ENCODE results near the gene OR3A3. TPM values are rescaled to one million over a fixed set of nuclear protein-coding genes. Genes with fewer than 3 reads are reported as not detected.

Gene OR3A3
- total and polyA plus RNA-seq, 2 of the 8 experiments (the other 6 are each of a cell fraction or from before 2014, with no cell fraction given): not detected

DNA sequence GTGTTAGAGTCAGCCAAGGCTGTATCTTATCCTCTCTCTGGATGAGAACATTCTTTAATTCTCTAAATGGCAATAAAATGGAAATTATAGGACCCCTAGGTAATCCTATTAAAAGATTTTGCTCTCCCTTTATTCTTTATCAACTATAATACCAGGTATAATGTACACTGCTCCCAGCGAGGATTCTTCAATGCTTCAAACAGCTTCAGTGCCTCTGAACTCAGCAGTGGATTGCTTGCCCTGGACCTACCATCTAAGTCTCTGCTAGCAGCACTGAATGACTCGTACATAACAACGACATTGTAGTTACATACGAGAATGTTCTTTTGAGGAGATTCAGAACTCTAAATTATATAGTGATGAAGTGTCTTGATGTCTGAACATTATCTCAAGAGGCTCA, 21.4 kb upstream of the OR3A3 start:
- Histone ChIP-seq H3K27me3 (replicated peaks in 1 of 4; ENCODE audit: control insufficient read depth in 3 of 4, extremely low read depth in 1 of 4, insufficient read depth in 3 of 4, low read length in 3 of 4) (no peaks in the 10 kb centered on the region; a peak in 1 of 7 replicates), H2BK5ac (ENCODE audit: low read depth, low read length) (no peak overlapping the region), H3K79me1 (ENCODE audit: low read depth, low read length) (no peaks in the 10 kb centered on the region), H3K9ac (replicated peaks in 1 of 4; ENCODE audit: extremely low read depth in 1 of 4, low read depth in 3 of 4, low read length in 3 of 4) (no peak overlapping the region), H3K56ac (replicated peaks; ENCODE audit: insufficient read length, low read depth, low read length) (no peak overlapping the region), H3K18ac (ENCODE audit: extremely low read depth, low read length) (no peak overlapping the region), H3K79me2 (ENCODE audit: control insufficient read depth in 1 of 2, insufficient read depth in 2 of 2, low read length in 2 of 2) (no peaks in the 10 kb centered on the region), H2BK15ac (ENCODE audit: low read length) (no peak overlapping the region), H3K14ac (ENCODE audit: insufficient read length) (no peak overlapping the region), H2BK12ac (ENCODE audit: low read depth, low read length) (no peak overlapping the region), H3K4ac (replicated peaks; ENCODE audit: insufficient read length, low read depth, low read length) (no peak overlapping the region), H3K36me3 (ENCODE audit: control insufficient read depth in 2 of 4, insufficient read depth in 4 of 4, low read length in 3 of 4) (no peaks in the 10 kb centered on the region), H3K27ac (ENCODE audit: low read depth, low read length) (no peak overlapping the region), H4K91ac (replicated peaks; ENCODE audit: insufficient read length, low read length) (no peak overlapping the region), H4K20me1 (replicated peaks in 1 of 2; ENCODE audit: control insufficient read depth in 1 of 2, insufficient read depth in 2 of 2, low read length in 2 of 2) (no peaks in the 10 kb centered on the region), H4K5ac (ENCODE audit: insufficient read length, low read depth, low read length) (no peak overlapping the region), H3K4me3 (ENCODE audit: extremely low read depth in 1 of 4, insufficient read depth in 2 of 4, low read depth in 3 of 4, low read length in 4 of 4) (no peak overlapping the region), H2BK120ac (replicated peaks; ENCODE audit: low read depth, low read length) (no peak overlapping the region), H2AK5ac (ENCODE audit: low read depth, low read length) (no peak overlapping the region), H3K23me2 (ENCODE audit: low read depth, low read length) (no peaks in the 10 kb centered on the region), H3K23ac (ENCODE audit: insufficient read length) (no peak overlapping the region), H4K8ac (ENCODE audit: extremely low read depth, insufficient read depth, low read length) (no peak overlapping the region), H2AFZ (ENCODE audit: low read length) (no peak overlapping the region), H3K4me1 (replicated peaks in 1 of 4; ENCODE audit: control insufficient read depth in 3 of 4, insufficient read depth in 4 of 4, low read length in 3 of 4) (no peaks in the 10 kb centered on the region; a peak in 1 of 7 replicates), H3K9me3 (ENCODE audit: insufficient read depth in 2 of 2, low read depth in 1 of 2, low read length in 1 of 2) (peaks cover 20 to 25% of the 10 kb centered on the region in 2 experiments; a peak in 3 of 4 replicates), H3K4me2 (ENCODE audit: insufficient read depth in 1 of 2, low read depth in 2 of 2, low read length in 2 of 2) (no peak overlapping the region), H2BK20ac (ENCODE audit: low read length) (no peak overlapping the region)
- no peak for TF ChIP-seq TAF7 (optimal IDR thresholded peaks at IDR 0.05; ENCODE audit: borderline replicate concordance, low read depth, low read length)
- TF ChIP-seq CHD1 (IDR thresholded peaks at IDR 0.05; ENCODE audit: low read depth, low read length): no peak
- no peak for TF ChIP-seq SIX5 (IDR thresholded peaks at IDR 0.05; ENCODE audit: low read depth, low read length)
- no peak for TF ChIP-seq KDM1A (IDR thresholded peaks at IDR 0.05; ENCODE audit: borderline replicate concordance, low read length)
- TF ChIP-seq, protein P1, sequence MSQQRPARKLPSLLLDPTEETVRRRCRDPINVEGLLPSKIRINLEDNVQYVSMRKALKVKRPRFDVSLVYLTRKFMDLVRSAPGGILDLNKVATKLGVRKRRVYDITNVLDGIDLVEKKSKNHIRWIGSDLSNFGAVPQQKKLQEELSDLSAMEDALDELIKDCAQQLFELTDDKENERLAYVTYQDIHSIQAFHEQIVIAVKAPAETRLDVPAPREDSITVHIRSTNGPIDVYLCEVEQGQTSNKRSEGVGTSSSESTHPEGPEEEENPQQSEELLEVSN (IDR thresholded peaks at IDR 0.05): no peak
- no peak for TF ChIP-seq EGR1 (IDR thresholded peaks at IDR 0.05; ENCODE audit: borderline replicate concordance, low read depth, low read length)
- TF ChIP-seq TEAD4 (IDR thresholded peaks at IDR 0.05; ENCODE audit: low read depth, low read length): no peak
- TF ChIP-seq, protein P2, sequence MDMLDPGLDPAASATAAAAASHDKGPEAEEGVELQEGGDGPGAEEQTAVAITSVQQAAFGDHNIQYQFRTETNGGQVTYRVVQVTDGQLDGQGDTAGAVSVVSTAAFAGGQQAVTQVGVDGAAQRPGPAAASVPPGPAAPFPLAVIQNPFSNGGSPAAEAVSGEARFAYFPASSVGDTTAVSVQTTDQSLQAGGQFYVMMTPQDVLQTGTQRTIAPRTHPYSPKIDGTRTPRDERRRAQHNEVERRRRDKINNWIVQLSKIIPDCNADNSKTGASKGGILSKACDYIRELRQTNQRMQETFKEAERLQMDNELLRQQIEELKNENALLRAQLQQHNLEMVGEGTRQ (IDR thresholded peaks at IDR 0.05; ENCODE audit: low read length): no peak
- no peak for TF ChIP-seq FOSL1 (IDR thresholded peaks at IDR 0.05; ENCODE audit: insufficient read depth, low read depth, low read length)
- TF ChIP-seq, protein P3, sequence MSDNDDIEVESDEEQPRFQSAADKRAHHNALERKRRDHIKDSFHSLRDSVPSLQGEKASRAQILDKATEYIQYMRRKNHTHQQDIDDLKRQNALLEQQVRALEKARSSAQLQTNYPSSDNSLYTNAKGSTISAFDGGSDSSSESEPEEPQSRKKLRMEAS (IDR thresholded peaks at IDR 0.05): no peak
- ChIA-PET CTCF (ENCODE audit: partially characterized antibody) (interaction anchor here (0.6 kb wide), 1 partner anchor 661 kb away, joined by 3 read pairs; no protein-coding TSS in a partner anchor), POLR2A (ENCODE audit: partially characterized antibody) (no interaction called here)
- no peak for FAIRE-seq
- 87% methylated on average over 4 of the region's 4 CpGs; no CpG with 5 or more reads in 1 of the 2 experiments for WGBS, 2 experiments (ENCODE audit: extremely low coverage in 1 of 2, insufficient coverage in 1 of 2, insufficient read length in 1 of 2, insufficient replicate concordance in 2 of 2, low coverage in 1 of 2, low lambda C conversion rate in 2 of 2, missing lambda C conversion rate in 1 of 2)
- DNase-seq (ENCODE audit: low read depth in 1 of 2, low spot score in 2 of 2): no peak
